ENCODE data around the gene TARDBP. TPM values are rescaled to one million over a fixed set of nuclear protein-coding genes. Genes with fewer than 3 reads are reported as not detected.

TARDBP gene
- total RNA-seq, 4 donors from 2014 or later, result 51.2 to 110 (median 96.6) TPM

DNA sequence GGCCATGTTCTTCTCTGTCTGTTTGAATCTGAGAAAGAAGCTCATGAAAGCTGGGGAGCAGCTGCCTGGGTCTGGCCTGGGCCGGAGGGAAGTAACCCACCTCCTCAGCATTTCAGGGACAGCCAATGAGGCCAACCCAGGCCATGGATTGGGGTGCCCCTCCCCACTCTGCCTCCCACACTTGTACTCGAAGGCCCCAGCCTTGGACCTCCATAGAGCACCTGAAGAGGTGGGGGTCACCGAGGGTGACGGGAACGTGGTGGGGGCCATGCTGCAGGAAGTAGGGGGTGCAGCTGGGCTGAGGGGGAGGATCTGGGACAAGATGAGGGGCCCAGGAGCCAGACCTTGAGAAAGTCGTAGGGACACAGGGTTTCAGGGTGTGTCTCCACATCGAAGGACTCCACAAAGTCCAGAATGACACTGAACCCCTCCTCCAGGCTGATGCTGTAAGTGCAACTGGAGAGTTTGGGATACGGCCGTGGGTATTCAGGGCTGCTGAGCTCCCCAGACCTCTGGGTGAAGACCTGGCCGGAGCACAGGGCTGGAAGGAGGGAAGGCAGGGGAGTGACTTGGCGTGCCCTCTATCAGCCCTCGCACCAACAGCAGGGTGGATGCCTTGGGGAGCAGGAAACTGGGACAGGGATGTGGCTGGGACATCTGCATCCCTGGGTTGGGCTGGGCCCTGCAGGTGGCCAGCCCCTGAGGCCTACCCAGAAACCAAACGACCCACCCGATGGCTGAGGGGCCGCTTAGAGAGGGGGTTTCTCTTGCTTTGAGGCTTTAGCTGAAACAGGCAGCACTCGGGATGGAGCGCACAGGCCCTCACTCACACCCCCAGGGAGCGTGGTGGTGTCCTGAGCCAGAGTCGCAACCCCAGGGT, 30.8 kb downstream of the TARDBP start:
- 73 to 77% methylated on average over 7 to 8 of the region's 19 CpGs for WGBS, 2 donors
- H3K4me3 ChIP-seq, result no peak overlapping the region
- H3K27me3 ChIP-seq, result peaks cover 0 to 10% (median 0%) of the 10 kb centered on the region in 4 donors
- no peak for DNase-seq
- H3K9me3 ChIP-seq, result no peaks in the 10 kb centered on the region
- no peaks in the 10 kb centered on the region for H3K36me3 ChIP-seq
- no peak for TF ChIP-seq POLR2A (IDR thresholded peaks at IDR 0.05)
- TF ChIP-seq, protein P1, sequence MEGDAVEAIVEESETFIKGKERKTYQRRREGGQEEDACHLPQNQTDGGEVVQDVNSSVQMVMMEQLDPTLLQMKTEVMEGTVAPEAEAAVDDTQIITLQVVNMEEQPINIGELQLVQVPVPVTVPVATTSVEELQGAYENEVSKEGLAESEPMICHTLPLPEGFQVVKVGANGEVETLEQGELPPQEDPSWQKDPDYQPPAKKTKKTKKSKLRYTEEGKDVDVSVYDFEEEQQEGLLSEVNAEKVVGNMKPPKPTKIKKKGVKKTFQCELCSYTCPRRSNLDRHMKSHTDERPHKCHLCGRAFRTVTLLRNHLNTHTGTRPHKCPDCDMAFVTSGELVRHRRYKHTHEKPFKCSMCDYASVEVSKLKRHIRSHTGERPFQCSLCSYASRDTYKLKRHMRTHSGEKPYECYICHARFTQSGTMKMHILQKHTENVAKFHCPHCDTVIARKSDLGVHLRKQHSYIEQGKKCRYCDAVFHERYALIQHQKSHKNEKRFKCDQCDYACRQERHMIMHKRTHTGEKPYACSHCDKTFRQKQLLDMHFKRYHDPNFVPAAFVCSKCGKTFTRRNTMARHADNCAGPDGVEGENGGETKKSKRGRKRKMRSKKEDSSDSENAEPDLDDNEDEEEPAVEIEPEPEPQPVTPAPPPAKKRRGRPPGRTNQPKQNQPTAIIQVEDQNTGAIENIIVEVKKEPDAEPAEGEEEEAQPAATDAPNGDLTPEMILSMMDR (IDR thresholded peaks at IDR 0.05), result no peak
- intact Hi-C loops (cut with DNase I), result no loop called here
- peaks cover 0 to 3% (median 0%) of the 10 kb centered on the region in 3 donors for H3K4me1 ChIP-seq
- no peak overlapping the region for H3K27ac ChIP-seq

DNA sequence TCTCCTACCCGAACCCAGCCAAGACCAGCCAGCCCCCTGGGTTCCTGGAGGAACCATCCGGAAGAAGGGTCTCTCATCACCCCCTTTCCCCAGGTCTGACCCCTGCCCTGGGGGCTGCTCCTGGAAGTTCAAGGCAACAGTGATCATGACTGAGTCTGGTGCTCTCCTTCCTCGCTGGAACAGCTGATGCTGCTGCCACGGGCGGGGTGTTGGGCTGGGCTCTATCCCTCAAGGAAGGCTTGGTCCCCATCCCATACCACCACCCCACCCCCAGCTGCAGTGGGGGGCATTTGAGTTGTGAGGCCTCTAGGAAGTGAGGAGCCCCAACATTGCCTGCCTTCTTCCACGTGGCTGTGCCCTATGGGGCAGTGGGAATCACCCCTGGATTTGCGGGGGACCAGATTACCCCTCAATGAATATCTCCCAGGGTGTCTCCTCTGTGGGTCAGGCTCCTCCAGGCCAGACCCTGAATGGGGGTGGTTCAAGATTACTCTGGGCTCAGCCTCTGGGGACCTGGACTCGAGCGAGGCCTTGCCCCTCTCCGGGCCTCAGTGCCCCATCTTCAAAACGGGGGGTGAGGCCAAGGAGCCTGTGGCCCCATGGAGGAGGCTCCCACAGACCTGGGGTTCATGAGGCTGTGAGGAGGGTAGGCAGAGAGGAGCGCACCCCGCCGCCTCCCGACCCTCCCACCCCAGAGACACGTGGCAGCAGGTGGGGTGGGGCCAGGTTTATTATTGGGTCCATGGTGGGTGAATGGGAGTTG, 31.8 kb downstream of the TARDBP start:
- Histone ChIP-seq H3K4me3 (no peak overlapping the region), H3K27ac (no peak overlapping the region), H3K9me3 (no peaks in the 10 kb centered on the region), H3K27me3 (no peaks in the 10 kb centered on the region), H3K4me1 (no peaks in the 10 kb centered on the region), H3K36me3 (no peaks in the 10 kb centered on the region)
- no peak for DNase-seq
- TF ChIP-seq, protein P1 (IDR thresholded peaks at IDR 0.05), result no peak
- TF ChIP-seq POLR2A (IDR thresholded peaks at IDR 0.05), result no peak
- intact Hi-C loops (cut with DNase I), result no loop called here
- WGBS, 2 donors, result 92% methylated on average over 2 of the region's 16 CpGs; no CpG with 5 or more reads in 1 of the 2 donors

DNA sequence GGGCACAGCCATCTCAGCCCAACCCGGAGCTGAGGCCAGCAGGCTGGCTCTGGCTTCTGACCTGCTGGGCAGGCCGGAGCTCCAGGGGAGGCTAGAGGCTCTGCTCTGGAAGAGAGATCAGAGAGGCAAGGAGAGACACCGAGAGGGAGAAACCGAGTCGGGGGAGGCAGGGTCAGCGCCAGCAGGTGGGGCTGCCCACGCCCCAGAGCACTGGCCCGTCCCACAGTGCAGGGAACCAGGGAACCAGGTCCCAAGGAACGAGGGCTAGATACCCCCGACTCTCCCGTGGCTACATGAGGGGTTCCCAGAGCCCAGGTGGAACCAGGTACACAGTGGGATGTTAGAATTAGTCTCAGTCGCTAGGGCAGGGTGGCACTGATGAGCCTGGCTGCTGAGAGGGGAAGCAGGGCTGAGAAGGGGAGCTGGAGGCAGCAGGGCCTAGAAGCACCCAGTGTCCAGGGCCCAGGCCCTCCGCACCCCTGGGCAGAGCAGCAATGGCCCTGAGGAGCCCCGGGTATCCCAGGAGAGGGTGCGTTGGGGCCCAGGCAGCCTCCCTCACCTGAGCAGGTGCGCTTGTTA, 32.5 kb downstream of the TARDBP start:
- TF ChIP-seq POLR2A (IDR thresholded peaks at IDR 0.05), result no peak
- TF ChIP-seq, protein P1 (IDR thresholded peaks at IDR 0.05), result no peak
- no peaks in the 10 kb centered on the region for H3K36me3 ChIP-seq
- H3K27me3 ChIP-seq, result no peaks in the 10 kb centered on the region
- intact Hi-C loops (cut with DNase I), result no loop called here
- DNase-seq, result no peak
- H3K27ac ChIP-seq, result no peak overlapping the region
- no peaks in the 10 kb centered on the region for H3K4me1 ChIP-seq
- WGBS, 2 donors, result 71 to 80% methylated on average over 9 to 13 of the region's 16 CpGs
- H3K9me3 ChIP-seq, result no peaks in the 10 kb centered on the region
- no peak overlapping the region for H3K4me3 ChIP-seq

DNA sequence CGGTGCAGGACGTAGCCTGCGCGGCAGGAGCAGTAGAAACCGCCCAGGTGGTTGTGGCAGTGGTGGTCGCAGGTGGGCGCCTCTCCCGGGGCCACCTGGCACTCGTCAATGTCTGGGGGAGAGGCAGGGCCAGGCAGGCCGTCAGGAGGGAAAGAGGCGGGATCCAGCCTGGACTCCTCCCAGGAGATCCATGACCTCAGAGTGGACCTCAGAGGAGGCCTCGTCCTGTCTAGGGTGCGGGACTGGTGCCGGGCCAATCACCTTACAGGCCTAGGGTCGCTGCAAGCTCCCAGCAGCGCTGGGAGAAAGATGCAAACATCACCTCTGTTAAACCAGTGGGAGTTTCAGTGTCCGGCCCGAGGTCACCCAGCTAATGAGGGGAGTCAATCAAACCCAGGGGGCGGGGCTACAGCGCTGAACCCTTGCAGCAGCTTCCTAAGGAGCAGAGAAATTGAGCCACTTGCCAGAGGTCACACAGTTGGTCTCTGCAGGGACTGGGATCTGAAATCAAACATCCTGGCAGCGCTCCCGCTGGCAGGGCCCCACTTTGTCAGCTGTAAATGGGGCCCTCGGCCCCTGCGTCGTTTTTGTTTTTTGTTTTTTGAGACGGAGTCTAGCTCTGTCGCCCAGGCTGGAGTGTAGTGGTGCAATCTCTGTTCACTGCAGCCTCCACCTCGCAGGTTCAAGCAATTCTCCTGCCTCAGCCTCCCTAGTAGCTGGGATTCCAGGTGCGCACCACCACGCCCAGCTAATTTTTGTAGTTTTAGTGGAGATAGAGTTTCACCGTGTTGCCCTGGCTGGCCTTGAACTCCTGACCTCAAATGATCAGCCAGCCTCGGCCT, 33.2 kb downstream of the TARDBP start:
- TF ChIP-seq, protein P1 (IDR thresholded peaks at IDR 0.05), result no peak
- TF ChIP-seq POLR2A (IDR thresholded peaks at IDR 0.05), result no peak
- Histone ChIP-seq H3K27me3 (no peaks in the 10 kb centered on the region), H3K4me3 (no peak overlapping the region), H3K36me3 (no peaks in the 10 kb centered on the region), H3K27ac (no peak overlapping the region), H3K4me1 (no peaks in the 10 kb centered on the region), H3K9me3 (no peaks in the 10 kb centered on the region)
- intact Hi-C loops (cut with DNase I), result no loop called here
- 60 to 76% methylated on average over 15 to 16 of the region's 32 CpGs for WGBS, 2 donors
- no peak for DNase-seq

Data from esophagus squamous epithelium (tissue), 5 donors.